Measurements from ENCODE around the gene ATG4B. TPM values are rescaled to one million over a fixed set of nuclear protein-coding genes. Genes with fewer than 3 reads are reported as not detected.

ATG4B gene
- total and polyA plus RNA-seq, 2 donors (not counting 3 experiments of a cell fraction or from before 2014, with no cell fraction given), result 83.6 to 113 TPM

DNA sequence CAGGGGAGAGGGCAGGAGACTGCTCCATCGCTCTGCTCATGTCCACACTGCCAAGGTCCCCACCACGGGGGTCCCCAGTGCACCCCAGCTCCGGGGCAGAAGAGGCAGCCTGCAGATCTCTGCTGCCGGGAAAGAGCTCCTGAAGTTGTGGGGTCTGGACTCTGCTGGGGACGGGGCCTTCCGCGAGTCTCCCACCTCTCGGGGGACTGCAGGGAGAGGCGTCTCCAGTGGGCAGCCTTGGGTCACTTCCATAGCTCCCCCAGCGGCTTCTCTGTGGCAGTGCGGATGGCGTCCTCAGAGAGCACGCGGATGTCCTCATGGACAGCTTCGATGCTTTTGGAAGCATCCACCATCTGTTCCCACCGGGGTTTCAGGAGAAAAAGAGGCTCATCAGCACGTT, 38.4 kb downstream of the ATG4B start:
- H3K9ac ChIP-seq (replicated peaks; ENCODE audit: extremely low read depth, insufficient read depth, low read length), result no peak overlapping the region
- no peak overlapping the region for H3K27ac ChIP-seq (ENCODE audit: insufficient read depth, low read depth, low read length)
- dilution Hi-C loops (cut with MboI; ENCODE audit: extremely low pct_ligation_motif_present, low sequenced_read_pairs) (no loop called here), intact Hi-C loops (cut with micrococcal nuclease) (loop anchor here (2.0 kb wide), 1 partner anchor 59 kb away; the partner anchor contains the start of gene D2HGDH)
- no peaks in the 10 kb centered on the region for H3K79me2 ChIP-seq (ENCODE audit: control insufficient read depth, insufficient read depth, low read length)
- FAIRE-seq (no peak), DNase-seq (ENCODE audit: low read depth, low spot score) (no peak)
- no peak overlapping the region for H2AFZ ChIP-seq (ENCODE audit: low read depth, low read length)
- peaks cover 2 to 32% of the 10 kb centered on the region in 2 experiments for H3K36me3 ChIP-seq (ENCODE audit: control insufficient read depth in 2 of 2, extremely low read depth in 1 of 2, insufficient read depth in 2 of 2, low read length in 2 of 2)
- TSS peak; percentile 34 for BruUV-seq (replicated peaks)
- H3K9me1 ChIP-seq (replicated peaks; ENCODE audit: control insufficient read depth, extremely low read depth, insufficient read depth, low read length), result no peaks in the 10 kb centered on the region
- POLR2A ChIA-PET, result no interaction called here
- TF ChIP-seq FOS (IDR thresholded peaks at IDR 0.05; ENCODE audit: borderline replicate concordance, insufficient read depth, low read length) (no peak), EZH2 (IDR thresholded peaks at IDR 0.05; ENCODE audit: borderline replicate concordance, low read depth, low read length, severe bottlenecking) (no peak), MYC (IDR thresholded peaks at IDR 0.05; ENCODE audit: low read depth, low read length) (no peak), JUN (IDR thresholded peaks at IDR 0.05; ENCODE audit: borderline replicate concordance, insufficient read depth, insufficient read length, low read depth) (no peak), GATA2 (IDR thresholded peaks at IDR 0.05; ENCODE audit: insufficient read depth, insufficient read length, low read depth, low read length) (no peak), POLR2AphosphoS5 (IDR thresholded peaks at IDR 0.05; ENCODE audit: insufficient read depth, low read depth, low read length) (no peak), MAX (IDR thresholded peaks at IDR 0.05; ENCODE audit: insufficient read depth, insufficient read length) (no peak)
- TF ChIP-seq, protein P1, sequence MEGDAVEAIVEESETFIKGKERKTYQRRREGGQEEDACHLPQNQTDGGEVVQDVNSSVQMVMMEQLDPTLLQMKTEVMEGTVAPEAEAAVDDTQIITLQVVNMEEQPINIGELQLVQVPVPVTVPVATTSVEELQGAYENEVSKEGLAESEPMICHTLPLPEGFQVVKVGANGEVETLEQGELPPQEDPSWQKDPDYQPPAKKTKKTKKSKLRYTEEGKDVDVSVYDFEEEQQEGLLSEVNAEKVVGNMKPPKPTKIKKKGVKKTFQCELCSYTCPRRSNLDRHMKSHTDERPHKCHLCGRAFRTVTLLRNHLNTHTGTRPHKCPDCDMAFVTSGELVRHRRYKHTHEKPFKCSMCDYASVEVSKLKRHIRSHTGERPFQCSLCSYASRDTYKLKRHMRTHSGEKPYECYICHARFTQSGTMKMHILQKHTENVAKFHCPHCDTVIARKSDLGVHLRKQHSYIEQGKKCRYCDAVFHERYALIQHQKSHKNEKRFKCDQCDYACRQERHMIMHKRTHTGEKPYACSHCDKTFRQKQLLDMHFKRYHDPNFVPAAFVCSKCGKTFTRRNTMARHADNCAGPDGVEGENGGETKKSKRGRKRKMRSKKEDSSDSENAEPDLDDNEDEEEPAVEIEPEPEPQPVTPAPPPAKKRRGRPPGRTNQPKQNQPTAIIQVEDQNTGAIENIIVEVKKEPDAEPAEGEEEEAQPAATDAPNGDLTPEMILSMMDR (IDR thresholded peaks at IDR 0.05; ENCODE audit: extremely low read depth in 1 of 2, insufficient read depth in 1 of 2, low read depth in 1 of 2, low read length in 2 of 2), result no peak
- CTCF ChIA-PET, result interaction anchor here (1.2 kb wide), 1 partner anchor 16 kb away, joined by 4 read pairs; no protein-coding TSS in a partner anchor
- no peak overlapping the region for H3K4me2 ChIP-seq (ENCODE audit: insufficient read depth, low read length)
- no peak overlapping the region for H3K4me3 ChIP-seq (replicated peaks in 1 of 3; ENCODE audit: insufficient read depth in 1 of 3, low read depth in 1 of 3, low read length in 3 of 3)
- no peaks in the 10 kb centered on the region for H3K9me3 ChIP-seq (replicated peaks; ENCODE audit: control insufficient read depth, insufficient read depth, low read length)
- H3K4me1 ChIP-seq (ENCODE audit: control insufficient read depth, extremely low read depth, insufficient read depth, low read length), result peaks cover 3% of the 10 kb centered on the region
- H4K20me1 ChIP-seq (replicated peaks; ENCODE audit: control insufficient read depth, extremely low read depth, insufficient read depth, low read length), result no peaks in the 10 kb centered on the region
- H3K27me3 ChIP-seq (ENCODE audit: control insufficient read depth in 2 of 2, insufficient read depth in 2 of 2, low read length in 2 of 2), result no peaks in the 10 kb centered on the region
